ENCODE measurements around the gene HJV.

GRCh38 chr1:145997718-145998023 lies 23.9 kb downstream of the HJV start:
- TF ChIP-seq MAX (IDR thresholded peaks at IDR 0.05), result no peak
- TF ChIP-seq RAD21 (IDR thresholded peaks at IDR 0.05; ENCODE audit: low read depth), result no peak
- no peak for TF ChIP-seq EGR1 (IDR thresholded peaks at IDR 0.05)
- TF ChIP-seq YY1 (IDR thresholded peaks at IDR 0.05; ENCODE audit: low read depth), result no peak
- TF ChIP-seq REST (IDR thresholded peaks at IDR 0.05; ENCODE audit: low read depth), result no peak
- TF ChIP-seq TAF1 (IDR thresholded peaks at IDR 0.05; ENCODE audit: low read depth), result no peak
- TF ChIP-seq ZBTB7A (IDR thresholded peaks at IDR 0.05; ENCODE audit: low read depth), result no peak
- TF ChIP-seq TEAD4 (IDR thresholded peaks at IDR 0.05), result no peak
- no peak for TF ChIP-seq TCF12 (IDR thresholded peaks at IDR 0.05; ENCODE audit: low read depth)
- no peak for TF ChIP-seq CREB1 (IDR thresholded peaks at IDR 0.05; ENCODE audit: low read depth)
- no peak for TF ChIP-seq EP300 (IDR thresholded peaks at IDR 0.05; ENCODE audit: borderline replicate concordance)
- no peak for TF ChIP-seq CEBPB (IDR thresholded peaks at IDR 0.05)
- no peak for TF ChIP-seq FOXM1 (IDR thresholded peaks at IDR 0.05; ENCODE audit: borderline replicate concordance, low read depth)

Data from Ishikawa (cell line).